HG02943 (cell line): ENCODE results near the gene RELT.

Experiments
- ATAC-seq: cut with Tn5 transposase; IDR thresholded peaks from one replicate; pipeline ENCODE4 v1.9.1; 2021; ENCODE audit warnings: mild to moderate bottlenecking, low read depth, moderate library complexity; ENCODE audit not compliant: unreplicated experiment

Gene RELT

DNA sequence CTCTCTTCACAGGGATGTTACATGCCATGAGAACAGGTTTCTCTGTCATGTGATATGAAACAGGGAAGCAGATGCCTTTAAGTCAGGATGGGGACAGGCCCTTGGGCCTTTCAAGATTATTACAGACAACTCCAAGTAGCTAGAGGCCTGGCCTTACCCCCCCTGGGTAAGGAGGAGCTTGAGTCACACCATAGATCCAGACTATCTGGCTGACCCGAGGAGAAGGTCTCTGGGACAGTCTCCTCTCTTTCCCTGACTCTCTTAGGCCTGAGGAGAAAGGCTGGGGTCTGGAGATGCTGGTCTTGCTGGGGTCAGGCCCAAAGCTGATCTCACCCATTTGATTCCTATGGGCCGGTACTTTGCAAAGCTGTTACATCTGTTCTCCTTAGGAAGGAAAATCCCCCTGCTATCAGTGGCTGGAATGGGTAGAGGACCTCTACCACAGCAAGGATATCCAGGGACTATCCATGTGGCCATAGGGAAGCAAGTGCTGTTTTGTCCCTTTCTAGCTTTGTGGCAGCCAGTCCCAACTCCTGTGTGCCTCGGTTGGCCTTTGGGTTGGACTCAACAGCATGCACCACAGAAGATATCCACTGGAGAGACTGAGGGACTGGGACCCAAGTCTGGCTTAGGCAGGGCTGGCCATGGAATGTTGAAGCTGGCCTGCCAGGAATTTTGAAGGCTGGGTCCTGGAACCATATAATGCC, 25.2 kb downstream of the RELT start:
- no peak for ATAC-seq

DNA sequence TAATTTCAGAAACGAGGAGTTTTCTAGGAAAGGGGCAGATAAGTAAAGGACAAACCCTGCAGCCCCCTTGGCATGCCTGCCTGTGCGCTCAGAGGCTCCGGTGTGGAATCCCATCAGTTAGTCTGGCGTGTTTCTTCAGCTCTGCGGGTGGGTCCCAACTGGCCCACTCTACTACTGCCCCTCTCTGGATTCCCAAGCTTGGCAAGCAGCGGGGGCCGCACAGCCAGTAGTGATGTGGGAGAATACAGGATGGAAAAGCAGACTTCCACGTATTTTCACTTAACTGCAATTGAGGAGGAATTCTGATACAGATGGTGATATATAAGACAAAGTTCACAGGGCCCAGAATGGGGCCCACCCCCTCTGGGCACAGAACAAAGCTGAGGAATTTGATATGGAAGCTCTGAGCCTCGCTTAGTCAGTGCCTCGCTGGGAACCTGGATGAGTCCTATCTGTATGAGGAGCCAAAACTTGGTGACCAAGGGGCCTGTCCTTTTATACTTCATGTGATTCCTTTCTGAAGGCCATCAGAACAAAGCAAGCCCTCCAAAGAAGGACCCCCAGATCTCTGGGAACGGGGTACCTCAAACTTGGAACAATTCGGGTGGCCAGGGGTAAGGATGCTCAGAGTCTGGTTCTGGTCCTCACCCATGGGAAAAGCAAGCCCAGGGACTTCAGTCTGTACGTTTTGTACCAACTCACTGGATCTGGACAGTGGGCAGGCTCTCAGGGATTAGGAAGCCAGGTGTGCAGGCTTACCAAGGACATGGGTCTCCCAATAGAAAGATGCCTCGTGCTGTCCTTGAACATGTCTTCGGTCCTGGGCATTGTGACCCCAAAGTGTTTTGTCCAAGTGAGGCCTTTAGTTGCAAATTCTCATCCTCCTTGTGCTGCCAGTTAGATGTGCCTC, 26.0 kb downstream of the RELT start:
- ATAC-seq, result no peak

DNA sequence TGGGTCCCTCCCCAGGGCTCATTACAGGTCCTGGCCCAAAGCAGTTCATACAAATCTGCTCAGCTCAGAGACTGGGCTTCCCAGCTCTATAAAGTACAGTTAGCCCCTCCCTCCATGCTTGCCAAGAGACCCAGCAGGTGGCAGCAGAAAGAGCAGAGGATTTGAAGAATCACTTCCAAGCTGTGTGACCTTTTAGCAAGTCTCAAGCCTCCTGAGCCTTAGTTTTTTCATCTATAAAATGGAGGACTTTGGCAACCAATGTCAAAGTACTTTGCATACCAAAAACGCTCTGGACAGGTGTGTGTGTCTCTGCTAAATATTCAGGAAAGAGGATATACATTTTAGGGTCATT, 26.6 kb downstream of the RELT start:
- no peak for ATAC-seq

DNA sequence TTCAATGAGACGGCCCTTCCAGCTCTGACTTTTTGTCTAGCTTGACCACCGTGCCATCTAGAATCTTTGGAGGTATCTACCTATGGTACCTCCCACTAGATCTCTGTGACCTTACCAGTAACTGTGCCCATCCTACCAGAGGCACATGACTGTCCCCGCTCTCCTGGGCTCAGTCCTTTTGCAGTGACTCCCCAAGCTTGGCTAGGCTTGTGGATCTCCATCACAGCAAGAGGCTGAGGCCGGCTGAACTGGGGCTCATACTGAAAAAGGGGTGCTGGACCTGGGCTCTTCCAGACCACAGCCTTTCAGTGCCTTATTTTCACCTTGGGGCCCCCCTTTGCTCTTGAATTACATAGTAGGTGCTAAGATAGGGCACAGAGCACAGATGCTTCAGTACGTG, 27.3 kb downstream of the RELT start:
- no peak for ATAC-seq

DNA sequence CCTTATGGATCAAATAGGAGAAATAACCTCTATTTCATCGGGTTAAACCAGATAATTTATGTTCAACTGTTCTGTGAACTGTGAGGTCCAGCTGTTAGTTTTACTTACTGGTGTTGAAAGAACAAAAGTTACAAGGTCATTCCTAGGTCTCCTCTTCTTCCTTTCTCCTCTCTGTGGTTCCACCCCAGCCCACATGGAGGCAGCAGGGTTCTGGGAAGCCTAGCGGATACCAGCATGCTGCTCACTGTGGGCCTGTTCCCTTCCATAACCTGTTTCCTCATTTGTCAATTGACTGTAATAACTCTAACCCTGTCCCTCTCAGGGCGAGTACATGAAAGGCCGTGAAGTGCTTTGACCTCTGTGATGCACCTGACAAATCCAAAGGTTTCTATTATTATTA, 27.8 kb downstream of the RELT start:
- ATAC-seq, result no peak

DNA sequence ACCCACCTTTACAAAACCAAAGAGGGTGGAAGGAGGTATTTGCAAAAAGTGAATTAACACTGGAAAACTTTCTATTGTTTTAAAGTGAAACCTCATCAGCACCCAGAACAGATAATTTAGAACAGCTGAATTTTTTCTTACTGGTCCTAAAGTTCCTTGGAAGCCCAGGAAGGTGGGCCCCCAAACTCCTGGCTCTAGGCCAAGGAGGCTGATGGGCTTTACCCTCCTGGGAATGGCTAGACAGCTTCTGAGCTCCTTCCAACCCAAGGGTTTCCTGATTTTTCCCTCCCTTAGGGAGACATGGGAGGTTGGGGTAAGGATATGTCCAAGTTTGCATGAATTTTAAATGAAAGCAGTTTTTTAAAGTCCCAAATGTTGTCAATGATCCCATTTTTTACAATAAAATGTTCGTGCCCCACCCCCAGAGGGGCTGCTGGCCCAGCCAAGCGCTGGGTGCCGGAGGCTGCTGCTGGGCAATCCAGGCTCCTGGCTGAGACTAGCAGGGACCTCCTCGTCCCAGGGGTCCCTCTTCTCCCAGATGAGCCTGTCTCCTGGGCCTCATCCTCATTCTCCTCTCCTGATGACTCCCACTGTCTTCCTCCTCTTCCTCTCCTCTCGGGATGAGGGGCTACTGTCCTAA, 28.4 kb downstream of the RELT start:
- ATAC-seq, result no peak

DNA sequence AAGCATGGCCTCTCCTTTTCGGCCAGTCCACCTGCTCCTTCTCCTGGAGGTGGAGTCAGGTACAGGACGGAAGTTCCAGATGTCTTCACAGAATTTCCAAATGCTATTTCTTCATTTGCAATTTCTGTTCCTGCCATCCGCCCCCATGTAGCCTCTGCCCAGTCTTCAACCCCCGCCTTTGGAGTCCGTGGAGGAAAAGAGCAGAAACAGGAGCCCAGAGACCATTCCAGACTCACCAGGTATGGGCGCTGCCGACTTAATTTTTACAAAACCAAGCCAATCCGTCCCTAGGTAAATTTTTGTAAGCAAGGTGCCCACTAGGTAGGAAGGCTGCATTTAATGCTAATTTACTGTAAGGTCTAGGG, 28.9 kb downstream of the RELT start:
- no peak for ATAC-seq

DNA sequence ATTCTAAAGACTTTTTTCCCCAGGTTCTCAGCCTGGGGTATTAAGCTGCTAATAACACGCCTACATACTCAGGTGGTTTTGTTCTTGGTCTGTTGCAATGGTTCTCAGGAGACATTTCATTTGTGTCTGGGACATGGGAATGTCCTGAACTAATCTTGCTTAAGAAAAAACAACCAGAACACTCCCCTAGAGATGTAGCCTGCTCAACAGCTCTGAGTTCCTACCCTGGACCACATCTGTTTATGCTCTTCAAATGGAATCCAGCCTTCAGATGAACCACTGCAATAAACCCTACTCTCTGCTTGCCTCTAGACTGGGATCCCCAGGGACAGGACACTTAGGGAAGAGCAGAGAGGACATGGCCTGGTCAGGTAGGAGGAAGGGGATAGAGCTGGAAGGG, 29.9 kb downstream of the RELT start:
- ATAC-seq, result no peak

DNA sequence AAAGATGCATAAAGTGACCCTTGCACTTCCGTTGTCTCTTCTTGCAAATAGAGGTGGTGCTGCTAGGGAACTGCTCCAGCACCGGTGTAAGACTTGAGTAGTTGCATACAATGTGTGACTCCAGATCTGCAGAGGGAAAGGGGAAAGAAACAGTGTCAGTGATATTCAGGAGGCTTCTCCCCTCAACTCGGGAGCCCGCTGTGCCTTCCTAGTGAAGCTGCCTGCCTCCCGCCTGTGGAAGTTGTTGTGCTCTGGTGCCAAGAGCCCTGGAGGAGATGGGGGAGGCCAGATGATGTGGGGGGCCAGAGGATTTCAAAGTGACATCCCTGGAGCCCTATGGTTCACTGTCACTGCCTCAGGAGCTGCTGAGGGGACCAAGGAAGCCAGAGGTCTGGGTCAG, 30.4 kb downstream of the RELT start:
- ATAC-seq, result no peak

DNA sequence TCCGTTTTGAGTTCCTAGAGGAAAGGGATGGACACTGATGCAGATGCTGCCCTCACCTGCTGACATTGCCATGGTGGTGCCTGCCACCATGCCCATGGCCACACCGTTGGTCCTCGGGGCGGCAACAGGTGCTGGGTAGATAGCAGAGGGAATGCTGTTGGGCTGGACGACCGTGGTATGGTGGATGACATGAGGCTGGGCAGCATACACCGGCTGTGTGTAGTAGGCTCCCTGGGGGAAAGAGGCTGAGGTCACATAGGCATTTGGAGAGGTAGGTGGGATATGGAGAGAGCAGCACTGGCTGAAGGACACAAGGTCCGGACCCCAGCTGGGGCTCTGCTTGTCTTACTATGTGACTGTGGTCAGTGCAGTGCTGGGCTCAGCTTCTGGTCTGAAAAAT, 33.2 kb downstream of the RELT start:
- no peak for ATAC-seq

DNA sequence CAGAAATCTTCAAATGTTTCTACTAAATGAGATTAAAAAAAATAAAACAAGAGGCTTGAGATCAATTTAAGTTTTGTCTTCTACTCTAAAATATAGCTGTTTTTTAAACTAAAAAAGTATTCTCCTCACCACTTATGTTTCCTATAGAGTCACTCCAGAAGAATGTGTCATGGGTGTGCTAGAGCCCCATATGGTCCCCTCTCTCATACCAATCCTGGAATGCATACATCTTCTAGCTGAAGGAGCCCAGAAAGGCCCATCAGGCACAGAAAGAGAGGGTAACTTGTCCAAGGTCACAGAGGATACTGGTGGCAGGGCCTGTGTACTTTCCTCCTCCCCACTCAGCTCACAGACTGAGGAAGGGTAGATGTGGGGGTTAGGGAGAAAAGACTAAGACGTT, 34.4 kb downstream of the RELT start:
- no peak for ATAC-seq

DNA sequence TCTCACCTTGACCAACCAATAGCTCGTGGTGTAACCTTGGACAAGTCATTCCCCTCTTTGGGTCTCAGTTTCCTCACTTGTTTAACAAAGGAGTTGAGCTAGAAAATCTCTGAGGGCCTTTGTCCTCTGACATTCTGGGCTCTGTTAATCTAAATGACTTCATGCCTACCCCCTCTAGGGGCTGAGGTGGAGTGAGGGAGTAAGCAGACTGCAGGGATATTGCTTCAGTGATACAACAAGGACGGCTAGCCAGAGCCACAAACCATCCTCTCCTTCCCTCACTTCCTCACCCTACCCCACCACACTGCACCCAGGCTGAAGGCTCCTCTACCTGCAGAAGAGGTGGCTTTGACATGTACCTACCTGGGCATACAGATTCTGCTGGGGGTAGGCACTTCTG, 34.8 kb downstream of the RELT start:
- no peak for ATAC-seq

DNA sequence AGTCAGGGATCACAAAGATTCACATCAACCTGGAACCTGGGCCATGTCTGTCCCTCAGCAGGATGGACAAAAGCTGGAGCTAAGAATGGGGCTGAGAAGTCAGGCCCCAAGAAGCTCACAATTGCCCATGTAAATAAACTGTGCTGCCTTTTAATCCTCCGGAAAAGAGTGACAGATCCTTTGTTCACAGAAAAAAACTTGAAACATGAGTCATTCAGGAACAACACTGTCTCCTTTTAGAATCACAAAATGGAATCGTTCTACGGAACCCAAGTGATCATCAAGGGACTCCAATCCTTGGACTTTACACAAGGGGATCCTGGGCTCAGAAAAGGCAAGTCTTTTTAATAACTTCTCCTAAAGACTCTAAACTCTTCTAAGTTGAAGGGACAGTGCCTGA, 36.1 kb downstream of the RELT start:
- ATAC-seq, result no peak

DNA sequence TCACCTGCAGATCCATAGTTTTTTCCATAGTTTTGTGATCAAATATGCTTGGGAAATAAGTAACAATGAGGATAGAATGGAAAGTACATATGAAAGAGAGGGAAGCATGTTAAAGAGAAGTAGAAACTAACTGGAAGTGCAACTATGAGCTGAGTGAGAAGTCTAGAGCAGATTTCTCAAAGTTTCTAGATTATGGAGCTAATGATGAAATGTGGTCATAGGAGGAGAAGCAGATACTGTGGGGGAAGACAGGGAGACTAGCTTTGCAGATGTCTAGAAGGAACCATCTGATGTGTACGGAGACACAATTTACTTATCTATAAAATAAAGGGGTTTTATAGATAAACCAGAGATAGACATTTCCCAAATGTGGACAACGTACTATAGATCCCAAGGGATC, 37.1 kb downstream of the RELT start:
- no peak for ATAC-seq

DNA sequence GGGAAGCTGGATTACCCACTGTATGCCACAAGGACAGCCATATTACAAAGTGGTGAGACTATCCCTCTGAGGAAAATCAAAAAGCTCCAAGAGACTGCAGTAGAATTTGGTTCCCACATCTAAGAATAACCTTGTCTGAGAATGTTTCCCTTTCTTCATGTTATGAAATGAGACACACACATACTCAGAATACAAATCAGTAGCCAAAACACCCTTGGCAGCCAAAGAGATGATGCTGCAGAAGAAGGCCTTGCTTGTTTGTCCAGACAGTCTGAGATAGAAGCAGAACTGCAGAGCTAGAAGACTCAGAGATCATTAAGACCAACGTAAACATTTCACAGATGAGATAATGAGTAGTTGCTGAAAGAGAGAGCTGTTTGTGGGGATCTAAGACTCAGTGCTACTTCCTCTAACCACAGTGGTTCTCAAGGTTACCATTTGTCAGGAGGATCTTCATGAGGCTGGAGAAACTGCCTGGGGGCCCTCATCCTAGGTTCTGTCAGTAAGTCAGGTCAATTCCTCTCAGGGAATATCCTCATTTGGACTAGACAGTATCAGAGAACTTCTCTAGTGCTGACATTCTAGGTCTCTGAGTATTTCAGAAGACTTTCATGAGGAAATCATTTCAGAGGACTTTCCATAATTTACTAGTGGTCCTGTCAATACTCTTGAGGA, 38.9 kb downstream of the RELT start:
- ATAC-seq, result no peak

DNA sequence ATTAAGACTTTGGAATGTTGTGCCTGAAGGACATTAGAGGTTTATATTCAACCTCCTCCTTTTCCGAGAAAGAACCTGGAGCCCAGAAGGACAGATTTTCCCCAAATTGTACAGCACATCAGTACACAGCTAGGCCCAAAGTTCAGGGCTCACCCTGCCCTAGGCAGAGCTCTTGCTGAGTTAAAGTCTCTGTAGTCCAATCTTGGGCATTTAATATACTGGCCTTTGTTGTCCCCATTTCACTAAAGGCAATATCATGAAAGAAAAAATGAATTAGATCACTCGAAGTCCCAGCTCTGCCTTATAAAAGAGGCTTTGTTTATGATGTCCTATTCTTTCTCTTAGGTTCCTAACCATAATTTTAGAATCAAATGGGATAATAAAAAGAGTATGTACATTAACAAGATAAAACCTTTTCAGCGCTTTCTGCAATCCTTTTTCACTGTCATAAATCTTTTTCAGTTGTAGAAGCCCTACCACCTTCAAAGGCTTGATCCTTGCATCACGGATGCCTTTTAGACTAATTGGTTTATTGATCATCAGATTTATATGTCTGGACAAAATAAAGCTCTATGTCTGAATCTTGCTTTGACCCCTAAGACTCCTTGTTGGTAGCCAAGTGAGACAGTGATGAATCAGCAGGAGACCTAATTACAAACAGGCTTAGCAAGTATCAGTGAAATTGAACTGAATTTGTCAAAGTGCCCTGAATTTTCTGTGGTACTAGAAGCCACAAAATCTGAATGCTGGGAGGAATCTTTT, 39.8 kb downstream of the RELT start:
- ATAC-seq, result no peak

DNA sequence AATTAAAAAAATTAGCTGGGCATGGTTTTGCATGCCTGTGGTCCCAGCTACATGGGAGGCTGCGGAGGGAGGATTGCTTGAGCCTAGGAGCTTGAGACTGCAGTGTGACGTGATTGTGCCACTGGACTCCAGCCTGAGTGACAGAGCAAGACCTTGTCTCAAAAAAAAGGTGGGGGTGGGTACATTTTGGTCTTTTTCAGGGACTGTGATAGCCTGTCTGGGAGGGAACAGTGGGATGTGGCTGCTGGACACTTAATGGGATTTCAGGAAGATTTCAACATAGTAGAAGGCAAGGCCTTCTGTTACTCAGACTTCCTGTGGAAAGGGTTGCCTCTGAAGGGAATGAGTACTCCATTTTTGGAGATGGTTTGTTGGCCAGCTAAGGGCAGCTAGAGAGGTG, 40.6 kb downstream of the RELT start:
- no peak for ATAC-seq

DNA sequence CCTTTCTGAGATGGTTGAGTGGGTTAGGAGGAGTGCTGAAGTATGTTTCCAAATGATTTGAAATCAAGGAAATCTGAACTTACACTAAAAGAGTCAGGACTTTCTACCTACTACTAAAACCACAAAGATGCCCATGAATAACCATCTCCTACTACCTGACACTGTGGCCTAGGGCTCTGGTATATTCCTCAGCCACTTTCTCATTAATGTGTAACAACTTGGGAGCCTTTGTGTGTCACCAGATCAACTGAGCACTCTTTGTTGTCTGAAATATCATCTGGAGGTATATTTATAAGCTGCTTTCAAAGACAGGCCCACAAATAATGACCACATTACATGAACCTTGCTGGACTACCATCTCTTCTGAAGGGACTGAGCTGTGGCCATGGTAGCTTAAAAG, 43.9 kb downstream of the RELT start:
- ATAC-seq, result no peak

DNA sequence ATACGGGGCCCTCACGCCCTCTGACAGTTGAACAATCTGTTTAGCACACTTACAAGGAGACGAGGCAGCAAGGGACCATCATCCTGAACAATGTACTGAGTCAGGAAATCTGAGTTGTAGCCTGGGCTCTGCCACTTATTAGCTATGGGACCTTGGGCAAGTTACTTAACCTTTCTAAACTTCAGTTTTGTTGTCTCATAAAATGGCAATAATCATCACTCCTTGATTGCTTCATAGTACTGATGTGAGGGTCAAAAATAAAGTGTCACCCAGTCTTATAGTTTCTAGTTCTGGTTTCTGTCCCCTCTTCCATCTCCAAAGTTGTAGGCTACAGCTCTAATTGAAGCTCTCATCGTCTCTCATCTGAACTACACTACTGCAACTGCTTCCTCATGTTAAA, 46.7 kb downstream of the RELT start:
- ATAC-seq, result no peak

DNA sequence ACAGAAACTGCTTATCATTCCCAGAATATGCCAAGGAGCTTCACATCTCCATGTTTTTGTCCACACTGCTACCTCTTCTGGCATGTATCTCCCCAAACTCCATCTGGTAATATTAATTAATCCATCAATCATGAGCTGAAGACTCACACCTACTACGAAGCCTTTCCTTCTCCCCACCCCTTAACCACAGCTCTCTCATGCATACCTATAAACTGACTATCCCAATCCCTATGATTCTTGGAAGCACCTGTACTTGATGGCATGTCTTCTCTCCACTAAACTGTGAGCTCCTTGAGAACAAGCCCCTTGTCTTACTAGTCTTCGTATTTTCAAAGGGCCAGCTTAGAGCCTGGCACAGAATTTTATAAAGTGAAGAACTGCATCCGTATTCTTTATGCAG, 47.3 kb downstream of the RELT start:
- ATAC-seq, result no peak

DNA sequence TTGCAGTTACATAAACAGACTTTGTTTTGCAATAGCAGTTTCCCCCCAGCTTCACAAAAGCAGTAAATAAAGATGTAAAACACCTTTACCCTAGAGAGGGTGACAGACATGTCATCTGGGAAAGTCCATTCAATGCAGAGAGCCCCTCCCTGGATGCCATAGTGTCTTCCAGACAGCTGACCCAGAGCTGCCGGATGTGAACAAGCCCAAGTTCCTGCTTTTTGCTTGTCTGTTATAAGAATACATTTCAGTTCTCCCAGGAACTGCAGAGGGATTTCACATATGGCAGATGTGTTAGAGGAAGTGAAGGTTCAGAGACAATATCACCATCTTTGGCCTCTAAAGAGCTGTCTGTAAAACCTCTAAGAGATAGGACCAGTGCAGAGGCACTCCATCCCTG, 48.9 kb downstream of the RELT start:
- ATAC-seq, result no peak
